ENCODE measurements around the gene ARMCX5.

The ARMCX5 gene

GRCh38 chrX:102599084-102599950 lies at the start of gene ARMCX5:
ARMCX5 (plus strand) TSS chrX:102599515; CDS start chrX:102602142, 2,627 bp downstream.
- CTCF ChIA-PET: no interaction called here
- TF ChIP-seq CTCF (IDR thresholded peaks at IDR 0.05; ENCODE audit: control extremely low read depth, extremely low read depth, low read depth, missing control alignments): no peak
- peak; percentile 39 for DNase-seq (ENCODE audit: extremely low spot score)
- POLR2A ChIA-PET: no interaction called here

DNA sequence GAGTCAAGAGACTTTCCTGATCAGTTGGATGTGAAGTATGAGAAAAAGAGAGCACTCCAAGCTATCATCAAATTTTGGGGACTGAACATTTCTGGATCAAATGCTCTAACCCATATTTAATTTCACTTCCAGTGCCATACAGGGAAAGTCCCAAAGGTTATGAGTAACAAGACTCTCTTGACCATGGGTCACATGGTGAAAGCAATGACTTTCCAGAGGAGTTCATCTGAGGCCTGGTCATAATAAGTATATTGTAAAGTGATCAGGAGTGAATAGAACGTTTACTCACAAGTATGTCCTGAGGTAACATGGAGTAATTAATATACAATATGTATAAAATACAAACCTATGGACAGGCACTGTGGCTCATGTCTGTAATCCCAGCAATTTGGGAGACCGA lies 40.7 kb upstream of the ARMCX5 start:
- DNase-seq (ENCODE audit: extremely low spot score): no peak
- ChIA-PET POLR2A (no interaction called here), CTCF (interaction anchor here (1.7 kb wide), 1 partner anchor 9 kb away, joined by 4 read pairs; no protein-coding TSS in a partner anchor)
- TF ChIP-seq CTCF (IDR thresholded peaks at IDR 0.05; ENCODE audit: control extremely low read depth, extremely low read depth, low read depth, missing control alignments): no peak

DNA sequence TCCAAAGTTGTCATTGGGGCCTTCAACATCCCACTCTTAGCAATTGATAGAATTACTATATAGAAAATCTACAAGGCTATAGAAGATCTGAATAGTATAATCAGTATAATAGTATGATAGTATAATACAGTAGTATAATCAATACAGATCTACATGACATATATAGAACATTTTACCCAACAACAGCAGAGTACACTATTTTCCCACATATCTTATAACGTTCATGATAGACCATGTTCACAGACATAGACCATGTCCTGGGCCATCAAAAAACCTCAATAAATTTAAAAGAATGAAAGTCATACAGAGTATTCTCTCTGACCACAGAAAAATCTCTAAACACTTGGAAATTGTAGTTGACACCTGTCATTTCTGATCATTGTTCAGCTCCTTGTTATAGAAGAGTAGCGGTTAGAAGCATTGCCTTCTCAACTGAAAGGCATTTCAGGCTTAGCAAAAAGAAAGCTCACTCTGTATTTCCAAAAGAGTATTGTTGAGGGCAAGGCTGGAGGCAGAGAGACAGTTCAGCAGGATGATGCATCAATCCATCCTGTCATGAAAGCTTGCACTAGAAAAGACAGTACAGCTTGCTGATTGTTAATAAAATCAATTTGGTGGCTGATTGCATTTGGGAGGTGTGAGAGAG lies 38.8 kb upstream of the ARMCX5 start:
- POLR2A ChIA-PET: no interaction called here
- TF ChIP-seq CTCF (IDR thresholded peaks at IDR 0.05; ENCODE audit: control extremely low read depth, extremely low read depth, low read depth, missing control alignments): no peak
- CTCF ChIA-PET: no interaction called here
- DNase-seq (ENCODE audit: extremely low spot score): no peak

DNA sequence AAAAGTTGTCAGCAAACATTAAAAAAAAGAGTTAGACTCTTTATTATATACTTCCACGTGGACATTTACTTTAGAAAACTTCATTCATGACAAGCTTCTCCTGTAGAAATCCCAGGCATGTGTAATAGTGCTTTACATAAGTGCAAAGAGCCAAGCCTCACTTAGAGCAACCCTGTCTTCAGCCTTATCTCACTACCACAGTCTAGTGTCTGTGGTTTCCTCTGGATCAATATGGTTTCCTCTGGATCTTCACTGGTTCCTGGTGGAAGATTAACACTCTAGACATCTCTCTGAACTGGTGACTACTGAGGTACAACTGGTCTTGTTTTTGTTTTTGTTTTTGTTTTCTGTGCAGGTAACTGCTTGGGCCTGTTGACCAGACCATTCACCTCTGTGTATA lies 18.4 kb upstream of the ARMCX5 start:
- POLR2A ChIA-PET: no interaction called here
- no peak for DNase-seq (ENCODE audit: extremely low spot score)
- TF ChIP-seq CTCF (IDR thresholded peaks at IDR 0.05; ENCODE audit: control extremely low read depth, extremely low read depth, low read depth, missing control alignments): no peak
- CTCF ChIA-PET: no interaction called here

DNA sequence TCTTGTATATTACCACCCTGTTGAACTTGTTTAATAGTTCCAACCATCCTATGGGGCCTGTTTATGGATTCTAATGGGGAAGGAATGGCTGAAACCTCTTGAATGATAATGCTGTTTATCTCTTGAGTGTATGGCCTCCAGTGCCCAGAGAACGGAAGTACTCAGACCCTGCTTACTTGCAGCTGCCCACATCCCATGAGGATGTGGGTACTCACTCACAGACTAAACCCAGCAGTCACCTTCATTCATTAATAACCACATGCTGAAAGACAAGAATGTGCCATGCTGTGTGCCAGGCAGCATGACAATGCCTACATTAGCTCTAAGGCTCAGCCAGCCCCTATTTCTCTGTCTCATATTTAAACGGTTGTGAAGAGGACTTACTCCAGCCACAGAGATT lies 5.9 kb upstream of the ARMCX5 start:
- no peak for DNase-seq (ENCODE audit: extremely low spot score)
- TF ChIP-seq CTCF (IDR thresholded peaks at IDR 0.05; ENCODE audit: control extremely low read depth, extremely low read depth, low read depth, missing control alignments): no peak
- ChIA-PET CTCF (no interaction called here), POLR2A (no interaction called here)

DNA sequence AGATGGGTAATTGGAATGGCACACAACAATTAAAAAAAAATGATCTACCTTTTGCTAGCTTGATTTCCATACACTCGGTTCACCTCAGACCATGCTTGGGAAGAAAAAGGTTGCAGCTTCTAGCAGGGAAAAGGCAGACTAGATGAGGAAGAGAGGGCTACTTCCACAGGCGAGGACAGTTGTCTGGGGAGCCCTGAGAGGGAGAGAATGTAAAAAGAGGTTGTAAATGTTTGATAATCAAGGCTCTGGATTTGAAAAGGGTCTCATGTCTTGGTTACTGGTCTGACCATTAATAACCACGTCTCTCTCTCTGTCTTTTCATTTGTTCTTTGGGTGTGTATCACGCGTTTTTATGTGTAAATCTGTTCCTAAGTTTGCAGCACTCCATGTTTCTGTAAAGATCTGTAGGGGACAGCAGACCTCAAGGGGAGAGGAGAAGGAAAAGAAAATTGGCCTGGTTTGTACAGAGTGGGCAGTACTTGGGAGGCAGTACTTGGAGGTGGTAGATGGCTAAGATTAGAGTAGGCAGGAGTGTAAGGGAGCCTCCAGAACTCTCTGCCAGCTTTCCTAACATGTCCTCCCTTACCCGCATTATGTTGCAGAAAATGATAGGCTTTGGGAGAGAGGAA lies 750 bp downstream of the ARMCX5 start:
- ChIA-PET CTCF (no interaction called here), POLR2A (no interaction called here)
- no peak for DNase-seq (ENCODE audit: extremely low spot score)
- TF ChIP-seq CTCF (IDR thresholded peaks at IDR 0.05; ENCODE audit: control extremely low read depth, extremely low read depth, low read depth, missing control alignments): no peak
